ENCODE data around the gene SLC12A3.

DNA sequence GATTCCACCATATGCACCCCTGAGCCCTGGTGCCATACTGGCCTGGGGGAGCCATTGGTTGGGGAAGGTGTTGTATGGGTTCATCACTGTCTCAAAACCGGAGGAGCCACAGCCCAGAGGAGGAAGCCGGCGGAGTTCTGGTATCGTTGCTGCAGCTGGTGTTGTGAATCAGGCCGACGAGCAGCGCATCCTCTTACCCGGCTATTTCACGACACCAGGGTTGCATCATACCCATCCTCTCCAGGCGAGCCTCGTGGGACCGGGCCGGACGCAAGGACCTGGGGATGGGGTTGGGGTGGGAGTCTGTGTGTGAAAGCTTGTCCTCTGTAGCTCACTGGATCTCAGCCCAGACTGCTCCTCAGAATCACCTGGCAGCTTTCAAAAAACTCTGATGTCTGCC is 6.6 kb upstream of the SLC12A3 start:
- TF ChIP-seq POLR2AphosphoS5 (IDR thresholded peaks at IDR 0.05) (no peak), CTCF (IDR thresholded peaks at IDR 0.05) (no peak), EP300 (IDR thresholded peaks at IDR 0.05) (no peak), POLR2A (IDR thresholded peaks at IDR 0.05) (no peak)
